NCI-H345 treated with DMSO at 0.1 percent for 48 hours (cell line): Measurements from ENCODE around the gene CBL.
"Not testable (repeated sequence)": the region's sequence is repeated elsewhere in the genome, so short reads cannot be mapped to it uniquely, and the experiment has no call there.

Source experiments
- DNase-seq: peaks from one replicate; lab custom pipeline; 2025; ENCODE audit not compliant: unreplicated experiment; lab: John Stamatoyannopoulos, UW

CBL gene

DNA sequence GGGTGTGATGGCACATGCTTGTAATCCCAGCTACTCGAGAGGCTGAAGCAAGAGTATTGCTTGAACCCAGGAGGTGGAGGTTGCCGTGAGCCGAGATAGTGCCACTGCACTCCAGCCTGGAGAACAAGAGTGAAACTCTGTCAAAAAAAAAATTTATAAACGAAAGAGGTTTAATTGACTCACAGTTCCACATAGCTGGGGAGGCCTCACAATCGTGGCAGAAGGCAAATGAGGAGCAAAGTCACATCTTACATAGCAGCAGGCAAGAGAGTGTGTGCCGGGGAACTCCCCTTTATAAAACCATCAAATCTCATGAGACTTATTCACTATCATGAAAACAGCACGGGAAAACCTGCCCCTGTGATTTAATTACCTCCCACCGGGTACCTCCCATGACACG lies 21.7 kb upstream of the CBL start:
- not testable (repeated sequence) for DNase-seq

DNA sequence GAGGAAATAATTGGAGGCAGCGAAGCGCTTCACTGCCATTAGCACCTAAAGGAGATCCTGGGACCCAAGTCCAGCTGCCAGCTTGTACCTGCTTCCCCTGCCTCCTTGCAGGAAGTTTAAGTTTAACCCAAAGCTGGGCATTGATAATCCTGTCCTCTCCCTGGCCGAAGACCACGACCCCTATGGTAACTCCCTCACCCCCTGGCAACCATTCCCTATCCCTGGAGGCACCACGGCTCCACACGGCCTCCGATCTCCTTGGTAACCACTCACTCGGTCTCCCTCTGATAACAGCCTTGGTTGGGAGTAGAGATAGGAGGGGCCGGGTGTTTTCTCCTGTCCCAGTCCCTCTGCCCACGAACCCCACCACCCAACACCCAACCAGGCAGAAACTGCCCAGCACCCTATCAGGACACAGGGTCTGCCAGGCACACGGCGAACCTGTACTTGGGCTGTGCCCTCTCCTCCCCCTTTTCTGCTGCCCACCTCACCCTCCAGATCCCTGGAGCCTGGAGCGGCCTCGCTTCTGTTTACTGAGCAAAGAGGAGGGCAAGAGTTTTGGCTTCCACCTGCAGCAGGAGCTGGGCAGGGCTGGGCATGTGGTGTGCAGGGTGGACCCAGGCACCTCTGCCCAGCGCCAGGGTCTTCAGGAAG lies 20.0 kb upstream of the CBL start:
- no peak for DNase-seq

DNA sequence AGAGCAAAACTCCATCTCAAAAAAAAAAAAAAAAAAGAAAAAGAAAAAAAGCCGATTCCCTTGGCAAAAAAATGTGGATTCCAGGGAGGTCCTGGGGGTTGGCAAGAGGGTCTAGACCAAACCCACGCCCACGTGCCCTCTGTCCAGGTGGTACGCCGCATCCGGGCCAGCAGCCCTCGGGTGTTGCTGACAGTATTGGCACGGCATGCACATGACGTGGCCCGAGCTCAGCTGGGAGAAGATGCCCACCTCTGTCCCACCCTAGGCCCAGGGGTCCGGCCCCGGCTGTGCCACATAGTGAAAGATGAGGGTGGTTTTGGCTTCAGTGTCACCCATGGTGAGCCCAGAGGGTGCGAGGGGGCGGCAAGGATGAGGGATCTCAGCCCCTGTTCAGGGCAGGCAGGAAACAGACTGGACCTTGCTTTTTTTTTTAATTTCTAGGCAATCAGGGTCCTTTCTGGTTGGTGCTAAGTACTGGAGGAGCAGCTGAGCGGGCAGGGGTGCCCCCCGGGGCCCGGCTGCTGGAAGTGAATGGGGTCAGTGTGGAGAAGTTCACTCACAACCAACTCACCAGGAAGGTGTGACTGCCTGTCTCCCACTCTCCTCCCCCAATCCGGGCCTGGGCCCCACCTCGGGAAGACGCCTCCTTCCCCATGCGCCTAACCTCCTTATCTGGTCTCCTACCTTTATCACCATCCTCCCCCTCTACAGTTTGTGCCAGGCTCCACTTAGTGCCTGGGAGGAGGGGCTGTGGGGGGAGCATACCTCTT lies 18.8 kb upstream of the CBL start:
- DNase-seq: no peak

DNA sequence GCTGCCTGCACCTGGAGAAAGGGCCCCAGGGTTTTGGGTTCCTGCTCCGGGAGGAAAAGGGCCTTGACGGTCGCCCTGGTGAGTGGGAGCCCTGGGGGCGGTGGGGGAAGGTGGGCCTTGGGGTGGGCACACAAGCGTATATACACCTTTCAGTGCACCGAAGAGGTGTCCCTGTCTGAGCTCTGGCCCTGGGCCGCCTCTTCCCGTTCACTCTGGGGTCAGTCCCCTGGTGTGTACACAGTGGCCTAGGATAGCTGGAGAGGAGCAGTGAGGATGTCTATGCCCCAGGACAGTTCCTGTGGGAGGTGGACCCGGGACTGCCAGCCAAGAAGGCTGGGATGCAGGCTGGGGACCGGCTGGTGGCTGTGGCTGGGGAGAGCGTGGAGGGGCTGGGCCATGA lies 18.1 kb upstream of the CBL start:
- no peak for DNase-seq

DNA sequence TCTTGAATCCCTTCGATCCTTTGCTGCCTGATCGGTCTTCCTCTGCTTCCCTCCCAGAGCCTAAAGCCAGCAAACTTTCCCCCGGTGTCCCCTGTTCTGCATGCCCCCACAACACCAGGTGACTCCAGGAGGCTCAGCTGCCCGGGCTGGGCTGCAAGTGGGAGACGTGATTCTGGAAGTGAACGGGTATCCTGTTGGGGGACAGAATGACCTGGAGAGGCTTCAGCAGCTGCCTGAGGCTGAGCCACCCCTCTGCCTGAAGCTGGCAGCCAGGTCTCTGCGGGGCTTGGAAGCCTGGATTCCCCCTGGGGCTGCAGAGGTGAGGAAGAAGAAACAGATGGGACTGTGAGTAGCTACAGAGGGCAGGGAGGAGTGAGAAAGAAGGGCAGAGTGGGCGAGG lies 17.3 kb upstream of the CBL start:
- no peak for DNase-seq

DNA sequence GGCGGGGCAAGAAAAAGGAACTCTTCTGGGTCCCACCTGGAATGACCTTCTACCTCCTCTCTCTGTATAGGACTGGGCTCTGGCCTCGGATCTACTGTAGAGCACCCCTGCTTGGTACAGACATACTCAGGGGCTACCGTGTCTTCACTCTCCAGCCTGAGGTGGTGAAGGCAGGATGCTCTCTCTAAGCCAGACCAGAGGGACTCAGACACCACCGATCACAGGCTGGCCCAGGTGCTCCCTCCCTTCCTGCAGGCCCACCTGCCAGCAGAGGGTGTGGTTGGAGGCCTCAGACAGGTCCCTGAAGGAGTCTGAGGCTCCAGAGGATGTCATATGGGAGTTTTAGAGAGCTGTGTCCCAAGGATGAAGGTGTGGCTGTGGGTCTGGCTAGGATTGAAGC lies 16.7 kb upstream of the CBL start:
- DNase-seq: no peak

DNA sequence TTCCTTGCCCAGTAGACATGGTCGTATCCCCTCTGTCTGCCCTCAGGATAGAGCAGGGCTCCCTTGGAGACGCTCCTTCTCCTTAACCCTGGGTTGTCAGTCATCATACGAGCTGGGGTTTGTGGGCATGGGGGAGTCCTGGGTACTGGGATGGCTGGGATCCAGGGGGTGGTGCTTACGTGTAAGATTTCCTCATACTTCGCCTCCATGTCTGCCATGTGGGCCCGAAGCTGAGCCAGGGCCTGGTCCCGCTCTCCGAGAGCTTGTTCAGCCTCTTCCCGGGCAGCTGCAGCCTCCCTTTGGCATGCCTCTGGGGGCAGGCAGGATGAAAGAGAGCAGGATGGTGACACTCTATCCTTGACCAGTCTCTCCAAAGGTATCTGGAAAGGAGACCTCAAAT lies 15.6 kb upstream of the CBL start:
- no peak for DNase-seq

DNA sequence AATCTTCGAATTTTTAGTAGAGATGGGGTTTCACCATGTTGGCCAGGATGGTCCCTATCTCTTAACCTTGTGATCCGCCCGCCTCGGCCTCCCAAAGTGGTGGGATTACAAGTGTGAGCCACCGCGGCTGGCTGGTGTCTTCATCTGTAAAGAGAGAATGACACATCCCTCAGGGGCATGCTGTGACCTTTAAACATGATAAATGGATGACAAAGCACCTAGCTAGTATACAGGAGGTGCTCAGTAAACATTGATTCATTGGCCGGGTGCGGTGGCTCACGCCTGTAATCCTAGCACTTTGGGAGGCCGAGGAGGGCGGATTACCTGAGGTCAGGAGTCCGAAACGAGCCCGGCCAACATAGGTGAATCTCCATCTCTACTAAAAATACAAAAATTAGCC lies 14.9 kb upstream of the CBL start:
- DNase-seq: not testable (repeated sequence)

DNA sequence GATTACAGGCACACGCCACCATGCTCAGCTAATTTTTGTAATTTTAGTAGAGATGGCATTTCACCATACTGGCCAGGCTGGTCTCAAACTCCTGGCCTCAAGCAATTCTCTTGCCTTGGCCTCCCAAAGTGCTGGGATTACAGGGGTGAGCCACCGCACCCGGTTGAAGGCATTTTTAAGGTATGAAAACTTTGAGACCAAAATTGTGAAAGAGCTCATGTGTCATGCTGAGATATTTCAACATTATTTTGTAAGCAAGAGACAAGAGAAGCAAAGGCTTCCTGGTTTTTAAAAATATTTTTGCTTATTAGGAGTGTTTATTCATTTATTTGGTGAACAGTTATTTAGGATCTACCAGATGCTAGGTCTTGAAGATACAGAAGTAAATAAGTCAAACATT lies 14.0 kb upstream of the CBL start:
- DNase-seq: no peak

DNA sequence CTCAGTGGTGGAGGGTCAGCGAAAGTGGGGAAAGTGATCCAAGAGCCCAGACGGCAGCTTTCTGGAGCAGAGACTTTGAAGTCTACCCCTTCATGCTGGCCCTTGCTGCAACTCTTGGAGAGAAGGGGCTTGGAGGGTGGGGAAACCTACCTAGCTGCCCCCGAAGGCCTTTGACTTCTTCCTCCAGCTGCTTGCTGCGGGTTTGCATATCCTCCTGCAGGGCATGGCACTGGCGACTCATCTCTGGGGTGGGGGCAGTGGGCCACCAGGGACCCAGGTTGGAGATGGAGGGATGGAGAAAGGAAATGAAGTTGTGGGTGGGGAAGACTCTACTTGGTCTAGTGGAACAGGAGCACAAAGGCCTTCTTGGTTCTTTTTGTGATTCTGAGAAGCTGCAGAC lies 13.1 kb upstream of the CBL start:
- no peak for DNase-seq

DNA sequence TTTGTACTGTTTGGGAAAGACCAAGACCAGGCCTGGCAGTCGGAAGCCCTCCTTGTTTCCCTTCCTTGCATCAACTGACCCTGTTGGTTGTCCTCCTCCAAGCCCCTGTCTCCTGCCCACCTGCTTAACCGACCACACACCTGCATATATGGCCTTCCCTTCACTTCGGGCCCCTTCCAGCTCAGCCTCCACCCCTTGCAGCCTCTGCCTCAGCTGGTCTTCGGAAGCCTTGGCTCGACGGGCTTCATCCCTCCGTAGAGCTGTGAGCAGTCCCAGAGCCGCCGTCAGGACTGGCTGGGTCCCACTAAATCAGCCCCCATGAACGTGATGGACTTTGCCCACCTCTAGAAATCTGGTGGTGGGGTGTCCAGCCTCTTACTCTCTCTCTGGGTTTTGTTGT lies 12.5 kb upstream of the CBL start:
- no peak for DNase-seq

DNA sequence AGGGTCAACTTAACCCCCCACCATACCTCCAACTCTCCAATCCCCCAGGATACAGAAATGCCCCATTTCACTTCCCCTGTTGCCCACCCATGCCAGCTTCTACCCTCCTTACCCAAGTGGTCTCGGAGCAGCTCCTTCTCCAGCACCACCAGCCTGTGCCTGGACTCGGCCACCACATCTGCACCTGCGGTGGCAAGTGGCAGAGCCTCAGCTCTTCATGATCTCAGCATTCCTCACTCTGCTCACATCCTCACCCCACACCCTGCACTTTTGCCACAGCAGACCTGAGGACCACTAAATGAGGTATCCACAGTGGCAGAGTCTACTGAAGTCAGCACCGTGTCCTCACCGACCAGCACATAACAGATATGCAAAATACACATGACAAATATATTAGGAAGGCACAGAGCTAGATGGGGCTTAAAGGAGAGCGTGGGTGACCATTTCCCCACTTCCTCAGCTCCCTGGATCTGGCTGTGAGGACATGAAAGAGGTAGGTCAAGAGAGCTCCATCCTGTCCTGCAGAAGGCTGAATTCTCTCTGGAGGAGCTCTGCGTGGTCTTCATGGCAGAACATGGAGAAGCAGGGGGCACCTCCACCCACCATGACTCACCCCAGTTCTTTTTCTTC lies 11.2 kb upstream of the CBL start:
- no peak for DNase-seq

DNA sequence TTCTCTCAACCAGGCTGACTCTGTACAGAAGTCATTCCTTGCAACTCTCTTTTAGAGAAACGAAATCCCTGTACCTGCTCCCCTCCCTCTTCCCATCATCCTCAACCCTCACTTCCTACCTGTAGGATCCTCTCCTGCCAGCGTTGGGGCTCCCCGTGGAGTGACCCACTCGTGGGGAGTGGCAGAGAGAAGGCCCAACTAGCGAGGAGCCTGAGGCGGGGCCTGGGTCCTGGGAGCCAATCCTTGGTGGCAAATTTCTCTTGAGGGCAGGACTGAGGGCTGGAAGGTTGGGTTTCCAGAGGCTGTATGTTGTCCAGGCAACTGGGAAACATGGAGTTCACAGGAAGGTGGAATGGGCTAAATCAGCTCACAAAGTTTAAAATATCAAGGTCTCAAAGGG lies 10.5 kb upstream of the CBL start:
- peak; percentile 29 for DNase-seq

DNA sequence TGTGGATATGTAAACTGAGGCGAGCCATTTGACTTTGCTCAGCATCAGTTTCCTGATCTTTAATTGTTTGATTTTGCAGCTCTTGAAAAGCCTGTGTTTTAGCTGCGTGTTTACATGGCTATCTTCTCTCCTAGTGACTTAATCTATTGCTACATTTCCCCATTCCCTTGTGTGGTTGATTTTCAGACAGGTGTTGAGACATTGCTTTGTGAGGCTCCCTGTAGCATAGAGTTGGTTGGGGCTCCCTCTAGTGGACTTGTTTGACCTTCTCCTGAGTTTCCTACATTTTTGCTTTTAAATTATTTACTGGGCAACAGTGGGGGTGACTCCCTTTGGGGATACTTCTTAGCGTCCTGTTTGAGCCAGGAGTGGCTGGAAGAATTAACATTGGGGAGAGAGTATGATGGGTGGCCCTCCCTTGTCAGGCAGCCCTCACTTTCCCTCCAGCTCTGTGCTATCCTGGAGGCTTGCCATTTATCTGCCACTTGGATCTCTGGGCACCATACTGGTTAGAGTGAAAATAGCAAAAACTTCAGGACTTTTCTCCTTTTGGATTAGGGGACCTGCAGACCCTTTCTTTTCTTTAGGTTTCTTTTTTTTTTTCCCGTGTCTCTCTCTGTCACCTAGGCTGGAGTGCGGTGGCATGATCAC lies 9.2 kb upstream of the CBL start:
- DNase-seq: peak; percentile 62

DNA sequence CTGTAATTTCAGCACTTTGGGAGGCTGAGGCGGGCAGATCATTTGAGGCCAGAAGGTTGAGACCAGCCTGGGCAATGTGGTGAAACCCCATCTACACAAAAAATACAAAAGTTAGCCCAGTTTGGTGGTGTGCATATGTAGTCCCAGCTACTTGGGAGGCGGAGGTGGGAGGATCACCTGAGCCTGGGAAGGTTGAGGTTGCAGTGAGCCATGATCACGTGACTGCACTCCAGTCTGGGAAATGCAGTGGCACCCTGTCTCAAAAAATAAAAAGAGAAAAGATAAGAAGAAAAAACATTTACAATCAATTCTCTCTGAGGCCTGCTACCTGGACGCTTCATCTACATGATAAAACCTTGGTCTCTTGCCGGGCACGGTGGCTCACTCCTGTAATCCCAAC lies 7.2 kb upstream of the CBL start:
- no peak for DNase-seq

DNA sequence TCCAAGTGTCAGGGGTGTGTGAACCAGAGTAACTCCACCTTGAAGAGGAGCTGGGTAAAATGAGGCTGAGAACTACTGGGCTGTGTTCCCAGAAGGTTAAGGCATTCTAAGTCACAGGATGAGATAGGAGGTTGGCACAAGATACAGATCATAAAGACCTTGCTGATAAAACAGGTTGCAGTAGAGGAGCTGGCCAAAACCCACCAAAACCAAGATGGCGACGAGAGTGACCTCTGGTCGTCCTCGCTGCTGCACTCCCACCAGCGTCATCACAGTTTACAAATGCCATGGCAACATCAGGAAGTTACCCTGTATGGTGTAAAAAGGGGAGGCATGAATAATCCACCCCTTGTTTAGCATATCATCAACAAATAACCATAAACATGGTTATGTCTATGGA lies 4.9 kb upstream of the CBL start:
- DNase-seq: not testable (repeated sequence)

DNA sequence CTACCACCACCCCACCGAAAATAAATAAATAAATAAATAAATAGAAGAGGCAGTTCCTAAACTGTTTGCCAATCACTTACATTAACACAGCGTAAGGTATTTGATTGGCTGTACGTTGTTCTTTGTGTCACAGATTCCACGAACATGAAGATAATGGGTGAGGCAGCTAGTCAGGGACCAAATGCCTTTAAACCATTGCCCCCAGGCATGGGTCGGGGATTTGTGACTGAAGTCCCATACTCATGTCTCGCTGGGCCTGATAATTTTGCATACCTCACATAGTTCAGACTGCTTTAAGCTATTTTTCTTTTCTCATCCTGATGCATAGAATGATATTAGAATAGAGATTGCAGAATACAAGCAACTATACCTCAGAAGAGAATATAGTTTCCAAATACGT lies 3.6 kb upstream of the CBL start:
- no peak for DNase-seq

DNA sequence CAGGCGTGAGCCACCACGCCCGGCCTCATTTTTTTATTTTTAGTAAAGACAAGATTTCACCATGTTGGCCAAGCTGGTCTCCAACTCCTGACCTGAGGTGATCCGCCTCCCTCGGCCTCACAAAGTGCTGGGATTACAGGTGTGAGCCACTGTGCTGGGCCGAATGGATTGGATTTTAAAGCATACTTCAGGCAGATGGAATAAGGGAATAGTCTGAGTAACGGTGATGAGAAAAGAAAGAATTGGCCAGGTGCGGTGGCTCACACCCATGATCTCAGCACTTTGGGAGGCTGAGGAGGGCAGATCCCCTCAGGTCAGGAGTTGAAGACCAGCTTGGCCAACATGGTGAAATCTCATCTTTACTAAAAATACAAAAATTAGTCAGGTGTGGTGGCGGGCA lies 2.1 kb upstream of the CBL start:
- no peak for DNase-seq

DNA sequence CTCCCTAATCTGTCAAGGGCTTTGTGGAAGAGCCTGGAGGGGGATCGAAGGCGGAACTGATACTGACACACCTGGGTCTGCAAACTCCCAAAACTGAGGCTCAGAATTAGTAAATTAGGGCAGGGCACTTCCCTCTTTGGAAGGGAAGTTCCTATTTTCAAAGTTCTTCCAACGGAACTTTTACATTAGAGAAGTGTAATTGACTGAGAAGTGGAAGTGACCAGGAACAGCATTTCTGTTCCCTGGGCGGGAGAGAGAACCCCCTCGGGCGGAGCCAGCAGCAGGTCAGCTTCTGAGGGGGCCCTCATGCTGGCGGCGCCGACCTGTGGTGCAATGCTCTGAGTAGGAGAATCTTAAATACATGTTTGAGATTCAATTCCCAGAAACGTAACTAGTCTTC lies 1.1 kb upstream of the CBL start:
- no peak for DNase-seq

DNA sequence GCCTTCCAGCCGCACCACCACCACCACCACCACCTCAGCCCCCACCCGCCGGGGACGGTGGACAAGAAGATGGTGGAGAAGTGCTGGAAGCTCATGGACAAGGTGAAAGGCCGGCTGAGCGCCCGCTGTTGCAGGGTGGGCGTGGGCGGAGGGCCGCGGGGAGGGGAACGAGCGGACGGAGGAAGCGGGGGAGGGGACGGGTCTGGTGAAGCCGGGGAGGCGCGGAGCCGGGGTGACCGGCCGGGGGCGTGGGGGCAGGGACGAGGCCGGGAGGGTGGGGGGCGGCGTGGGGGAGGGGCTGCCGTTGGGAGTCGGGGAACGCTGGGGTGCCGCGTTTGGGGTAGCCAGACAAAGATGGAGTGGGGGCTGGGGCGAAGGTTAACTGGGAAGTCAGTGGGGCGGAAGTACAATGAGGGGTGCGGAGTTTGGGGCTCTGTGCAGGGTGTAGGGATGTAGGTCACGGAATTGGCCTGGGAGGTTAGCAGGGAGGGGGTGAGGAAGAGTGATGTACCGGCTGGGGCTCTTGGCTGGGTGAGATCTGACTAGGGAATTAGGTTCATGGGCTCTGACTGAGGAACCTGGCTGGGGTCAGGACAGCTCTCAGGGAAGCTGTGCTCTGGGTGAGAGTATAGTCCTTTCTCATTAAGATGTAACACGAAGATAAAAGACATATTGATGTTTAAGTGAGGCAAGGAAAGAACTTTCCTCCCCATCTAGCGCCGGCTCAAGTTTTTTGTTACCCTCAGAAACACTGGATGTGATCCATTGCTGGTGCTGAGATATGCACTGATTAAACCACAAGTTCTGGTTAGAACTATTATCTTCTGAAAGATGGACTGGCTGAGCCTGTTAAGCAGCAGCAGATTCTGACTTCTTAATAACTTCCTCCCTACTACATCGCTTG lies 624 bp downstream of the CBL start:
- DNase-seq: no peak

DNA sequence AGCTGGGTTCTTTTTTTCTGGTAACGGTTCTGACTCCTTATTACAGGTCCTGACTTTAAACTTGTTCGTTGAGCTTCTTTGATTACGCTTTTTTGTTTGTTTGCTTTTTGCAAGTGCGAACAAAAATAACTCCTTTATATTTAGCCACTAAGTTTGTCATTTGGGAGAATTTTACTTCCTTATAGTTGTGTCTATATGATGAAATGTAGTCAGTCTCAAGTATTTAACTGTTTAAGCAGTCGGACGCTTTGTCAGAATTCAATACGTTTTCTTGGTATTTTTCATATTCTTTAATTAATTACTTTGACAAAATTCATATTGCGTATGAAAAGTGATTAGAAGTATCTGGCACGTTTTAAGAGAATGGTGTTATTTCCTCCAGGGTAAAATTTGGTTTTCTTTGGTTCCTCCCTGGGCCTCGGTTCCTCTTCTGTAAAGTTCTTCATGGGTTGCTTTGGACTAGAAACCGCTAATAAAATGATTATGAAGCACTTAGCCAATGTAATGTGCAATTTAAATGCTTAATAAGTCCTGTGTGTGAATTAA lies 1.3 kb downstream of the CBL start:
- DNase-seq: no peak
